SU-DHL-6 (cell line): ENCODE data around the gene TENT4B.

ENCODE experiments used
- EZH2phosphoT487 ChIP-seq: fragments of 200-600 bp; sonication (generic), shearing (Covaris generic); conservative IDR thresholded peaks from 2 replicates; pipeline ENCODE4 v1.6.1; 2018; ENCODE audit warnings: mild to moderate bottlenecking, antibody characterized with exemption, low read length, moderate library complexity, mixed read lengths
- TF ChIP-seq, protein P1 (sequence below): fragments of 200-600 bp; sonication (generic); IDR thresholded peaks from one replicate; pipeline ENCODE4 v1.5.1; 2017; ENCODE audit warnings: antibody characterized with exemption, mild to moderate bottlenecking, low read length, moderate library complexity; ENCODE audit not compliant: insufficient read depth, poor library complexity, severe bottlenecking

DNA sequence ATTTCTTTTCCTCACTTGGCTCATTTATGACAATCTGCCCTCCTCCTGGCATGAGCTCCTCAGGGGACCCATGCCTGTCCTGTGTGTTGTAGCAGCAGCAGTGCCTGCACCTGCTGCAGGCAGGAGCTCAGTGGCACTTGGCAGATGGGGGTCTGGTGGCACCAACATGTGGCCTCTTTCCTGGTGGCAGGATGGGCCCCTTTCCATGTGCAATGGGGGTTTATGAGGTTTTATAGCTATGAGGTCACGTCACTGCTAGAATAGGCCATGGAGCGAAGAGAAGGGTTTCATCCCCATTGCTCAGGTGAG is 120.2 kb downstream of the TENT4B start:
- TF ChIP-seq, protein P1, sequence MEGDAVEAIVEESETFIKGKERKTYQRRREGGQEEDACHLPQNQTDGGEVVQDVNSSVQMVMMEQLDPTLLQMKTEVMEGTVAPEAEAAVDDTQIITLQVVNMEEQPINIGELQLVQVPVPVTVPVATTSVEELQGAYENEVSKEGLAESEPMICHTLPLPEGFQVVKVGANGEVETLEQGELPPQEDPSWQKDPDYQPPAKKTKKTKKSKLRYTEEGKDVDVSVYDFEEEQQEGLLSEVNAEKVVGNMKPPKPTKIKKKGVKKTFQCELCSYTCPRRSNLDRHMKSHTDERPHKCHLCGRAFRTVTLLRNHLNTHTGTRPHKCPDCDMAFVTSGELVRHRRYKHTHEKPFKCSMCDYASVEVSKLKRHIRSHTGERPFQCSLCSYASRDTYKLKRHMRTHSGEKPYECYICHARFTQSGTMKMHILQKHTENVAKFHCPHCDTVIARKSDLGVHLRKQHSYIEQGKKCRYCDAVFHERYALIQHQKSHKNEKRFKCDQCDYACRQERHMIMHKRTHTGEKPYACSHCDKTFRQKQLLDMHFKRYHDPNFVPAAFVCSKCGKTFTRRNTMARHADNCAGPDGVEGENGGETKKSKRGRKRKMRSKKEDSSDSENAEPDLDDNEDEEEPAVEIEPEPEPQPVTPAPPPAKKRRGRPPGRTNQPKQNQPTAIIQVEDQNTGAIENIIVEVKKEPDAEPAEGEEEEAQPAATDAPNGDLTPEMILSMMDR = no peak
- TF ChIP-seq EZH2phosphoT487 = no peak
